Tibial nerve (tissue), 4 donors: Measurements from ENCODE around the gene CLNK. TPM values are rescaled to one million over a fixed set of nuclear protein-coding genes. Genes with fewer than 3 reads are reported as not detected.

Experiments used
- DNase-seq, 2 donors: peaks; one replicate each; pipeline ENCODE4 v3.0.0-alpha.2; 2019; ENCODE audit warnings: low spot score in 2 of 2
- H3K27ac ChIP-seq, 4 donors: fragments of 200-600 bp; sonication (generic) in 3 of 4; one replicate each; pipeline ENCODE4 v1.5.1; 2017 to 2019; ENCODE audit warnings: mild to moderate bottlenecking in 1 of 4
- H3K27me3 ChIP-seq, 2 donors: fragments of 200-600 bp; sonication (generic) in 1 of 2; one replicate each; pipeline versions ENCODE4 v1.5.1 to v1.6.0; 2017 to 2019
- H3K36me3 ChIP-seq, 3 donors: fragments of 200-600 bp; sonication (generic); one replicate each; pipeline ENCODE4 v1.5.1; 2018 to 2019
- H3K4me1 ChIP-seq, 4 donors: fragments of 200-600 bp; sonication (generic) in 3 of 4; one replicate each; pipeline ENCODE4 v1.5.1; 2017 to 2019
- H3K4me3 ChIP-seq, 4 donors: fragments of 200-600 bp; sonication (generic) in 3 of 4; one replicate each; pipeline ENCODE4 v1.5.1; 2017 to 2019; ENCODE audit warnings: mild to moderate bottlenecking in 1 of 4, moderate library complexity in 1 of 4
- H3K9me3 ChIP-seq, 4 donors: fragments of 200-600 bp; sonication (generic) in 3 of 4; one replicate each; pipeline ENCODE4 v1.5.1; 2017 to 2019
- EP300 ChIP-seq, 2 donors: sonication (generic); formaldehyde crosslinking; IDR thresholded peaks; one replicate each; pipeline ENCODE4 v1.6.1; 2017; ENCODE audit warnings: antibody characterized with exemption in 2 of 2, mild to moderate bottlenecking in 1 of 2
- POLR2A ChIP-seq, 2 donors: fragments of 450-650 bp; IDR thresholded peaks; one replicate each; pipeline ENCODE4 v1.6.1; 2017; ENCODE audit warnings: antibody characterized with exemption in 2 of 2, mild to moderate bottlenecking in 2 of 2, moderate library complexity in 2 of 2
- WGBS, 2 donors: methylation state at CpG; one replicate each; pipeline ENCODE4 v1.1.5; 2018; 5-methylcytosine and 5-hydroxymethylcytosine counted together
- total RNA-seq, 4 donors: library from RNA; depleted of rRNA; stranded (reverse); fragments of >200 nt; gene quantifications; one replicate each; pipeline ENCODE4 v1.1.0, GENCODE V29; 2016
- TF ChIP-seq, protein P1 (sequence below), 5 experiments: fragments of 200-600 bp in 3 of 5; fragments of 450-650 bp in 2 of 5; sonication (generic) in 3 of 5; IDR thresholded peaks; one replicate each; pipeline ENCODE4 v1.5.1; 2016 to 2019; ENCODE audit warnings: antibody characterized with exemption in 5 of 5, mild to moderate bottlenecking in 3 of 5, moderate library complexity in 2 of 5

Gene CLNK
- total RNA-seq, 4 donors from 2014 or later, result not detected

- DNase-seq, result no peak
- no peaks in the 10 kb centered on the region for H3K36me3 ChIP-seq
- H3K27ac ChIP-seq, result no peak overlapping the region
- H3K4me1 ChIP-seq, result peaks cover 0 to 5% (median 0%) of the 10 kb centered on the region in 4 donors
- no peaks in the 10 kb centered on the region for H3K9me3 ChIP-seq
- no peak overlapping the region for H3K4me3 ChIP-seq
- 88 to 91% methylated on average over 4 of the region's 4 CpGs for WGBS, 2 donors
- no peaks in the 10 kb centered on the region for H3K27me3 ChIP-seq
- TF ChIP-seq, protein P1, sequence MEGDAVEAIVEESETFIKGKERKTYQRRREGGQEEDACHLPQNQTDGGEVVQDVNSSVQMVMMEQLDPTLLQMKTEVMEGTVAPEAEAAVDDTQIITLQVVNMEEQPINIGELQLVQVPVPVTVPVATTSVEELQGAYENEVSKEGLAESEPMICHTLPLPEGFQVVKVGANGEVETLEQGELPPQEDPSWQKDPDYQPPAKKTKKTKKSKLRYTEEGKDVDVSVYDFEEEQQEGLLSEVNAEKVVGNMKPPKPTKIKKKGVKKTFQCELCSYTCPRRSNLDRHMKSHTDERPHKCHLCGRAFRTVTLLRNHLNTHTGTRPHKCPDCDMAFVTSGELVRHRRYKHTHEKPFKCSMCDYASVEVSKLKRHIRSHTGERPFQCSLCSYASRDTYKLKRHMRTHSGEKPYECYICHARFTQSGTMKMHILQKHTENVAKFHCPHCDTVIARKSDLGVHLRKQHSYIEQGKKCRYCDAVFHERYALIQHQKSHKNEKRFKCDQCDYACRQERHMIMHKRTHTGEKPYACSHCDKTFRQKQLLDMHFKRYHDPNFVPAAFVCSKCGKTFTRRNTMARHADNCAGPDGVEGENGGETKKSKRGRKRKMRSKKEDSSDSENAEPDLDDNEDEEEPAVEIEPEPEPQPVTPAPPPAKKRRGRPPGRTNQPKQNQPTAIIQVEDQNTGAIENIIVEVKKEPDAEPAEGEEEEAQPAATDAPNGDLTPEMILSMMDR (IDR thresholded peaks at IDR 0.05), result no peak
- no peak for TF ChIP-seq EP300 (IDR thresholded peaks at IDR 0.05)
- no peak for TF ChIP-seq POLR2A (IDR thresholded peaks at IDR 0.05)
Measured at GRCh38 chr4:10629394-10629793, 55.2 kb downstream of the CLNK start.

DNA sequence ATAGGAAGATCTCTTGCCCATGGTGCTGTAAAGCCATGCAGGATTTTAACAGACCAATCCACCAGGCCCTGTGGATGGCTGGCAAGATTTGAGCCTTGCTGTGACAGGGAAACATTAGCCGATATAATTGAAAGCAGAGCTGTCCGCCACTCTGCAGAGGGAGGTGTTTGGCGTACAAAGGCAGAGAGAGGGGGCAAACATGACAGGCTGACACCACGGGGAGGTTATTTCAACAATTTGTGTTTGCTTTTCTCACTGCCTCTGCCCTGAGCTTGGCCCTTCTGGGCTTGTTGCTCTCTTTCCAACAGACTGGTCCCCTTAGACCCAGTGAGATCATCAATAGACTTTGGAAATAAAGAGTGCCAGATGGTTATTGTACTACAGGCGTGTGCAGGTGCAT, 59.4 kb downstream of the CLNK start:
- H3K27me3 ChIP-seq, result no peaks in the 10 kb centered on the region
- WGBS, 2 donors, result 23 to 29% methylated on average over 5 of the region's 5 CpGs
- H3K27ac ChIP-seq, result no peak overlapping the region

GRCh38 chr4:10623862-10624261, 60.7 kb downstream of the CLNK start:
- H3K27ac ChIP-seq, result no peak overlapping the region
- no peaks in the 10 kb centered on the region for H3K27me3 ChIP-seq
- WGBS, 2 donors, result 85 to 91% methylated on average over 6 of the region's 6 CpGs
- H3K36me3 ChIP-seq, result no peaks in the 10 kb centered on the region
- H3K9me3 ChIP-seq, result no peaks in the 10 kb centered on the region
- DNase-seq, result no peak
- peaks cover 0 to 7% (median 0%) of the 10 kb centered on the region in 4 donors for H3K4me1 ChIP-seq
- TF ChIP-seq, protein P1 (IDR thresholded peaks at IDR 0.05), result no peak
- TF ChIP-seq POLR2A (IDR thresholded peaks at IDR 0.05), result no peak
- TF ChIP-seq EP300 (IDR thresholded peaks at IDR 0.05), result no peak
- no peak overlapping the region for H3K4me3 ChIP-seq

More for the DNA sequence above, 59.4 kb downstream of the CLNK start:
- H3K36me3 ChIP-seq, result no peaks in the 10 kb centered on the region
- peaks cover 0 to 5% (median 0%) of the 10 kb centered on the region in 4 donors for H3K4me1 ChIP-seq
- no peak overlapping the region for H3K4me3 ChIP-seq
- H3K9me3 ChIP-seq, result no peaks in the 10 kb centered on the region
- TF ChIP-seq EP300 (IDR thresholded peaks at IDR 0.05) (no peak), POLR2A (IDR thresholded peaks at IDR 0.05) (no peak)
- TF ChIP-seq, protein P1 (IDR thresholded peaks at IDR 0.05), result no peak
- no peak for DNase-seq

- Histone ChIP-seq H3K27ac (no peak overlapping the region), H3K9me3 (no peaks in the 10 kb centered on the region), H3K4me3 (no peak overlapping the region), H3K4me1 (peaks cover 0 to 8% (median 0%) of the 10 kb centered on the region in 4 donors), H3K36me3 (no peaks in the 10 kb centered on the region), H3K27me3 (no peaks in the 10 kb centered on the region)
- 65 to 82% methylated on average over 4 of the region's 4 CpGs for WGBS, 2 donors
- no peak for DNase-seq
- TF ChIP-seq, protein P1 (IDR thresholded peaks at IDR 0.05), result no peak
- TF ChIP-seq POLR2A (IDR thresholded peaks at IDR 0.05) (no peak), EP300 (IDR thresholded peaks at IDR 0.05) (no peak)
Measured at GRCh38 chr4:10623241-10623640, 61.3 kb downstream of the CLNK start.

DNA sequence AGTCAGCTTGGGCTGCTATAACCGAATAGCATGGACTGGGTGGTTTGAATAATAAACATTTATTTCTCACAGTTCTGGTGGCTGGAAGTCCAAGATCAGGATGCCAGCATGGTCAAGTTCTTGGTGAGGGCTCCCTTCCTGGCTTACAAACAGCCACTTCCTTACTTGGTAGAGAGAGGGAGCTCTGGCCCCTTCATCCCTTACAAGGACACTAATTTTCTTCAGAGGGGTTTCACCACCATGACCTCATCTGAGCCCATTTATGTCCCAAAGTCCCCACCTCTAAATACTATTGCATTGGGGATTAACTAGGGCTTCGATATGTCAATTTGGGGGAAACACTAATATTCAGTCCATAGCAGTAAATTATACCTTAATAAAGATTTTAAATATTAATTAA, 61.8 kb downstream of the CLNK start:
- no peaks in the 10 kb centered on the region for H3K36me3 ChIP-seq
- H3K9me3 ChIP-seq, result no peaks in the 10 kb centered on the region
- TF ChIP-seq, protein P1 (IDR thresholded peaks at IDR 0.05), result no peak
- TF ChIP-seq EP300 (IDR thresholded peaks at IDR 0.05) (no peak), POLR2A (IDR thresholded peaks at IDR 0.05) (no peak)
- H3K27ac ChIP-seq, result no peak overlapping the region
- H3K27me3 ChIP-seq, result no peaks in the 10 kb centered on the region
- no peak overlapping the region for H3K4me3 ChIP-seq
- DNase-seq, result no peak
- WGBS, 2 donors, result 78 to 84% methylated on average over 2 of the region's 2 CpGs
- H3K4me1 ChIP-seq, result peaks cover 0 to 8% (median 0%) of the 10 kb centered on the region in 4 donors
